Astrocyte of the spinal cord (primary cell): ENCODE data around the gene UBE2H.
"Not testable (repeated sequence)": the region's sequence is repeated elsewhere in the genome, so short reads cannot be mapped to it uniquely, and the experiment has no call there.

ENCODE experiments used
- DNase-seq: peaks from one replicate; pipeline ENCODE4 v3.0.0; 2011; ENCODE audit warnings: low read depth, low spot score
- H3K4me3 ChIP-seq: 2 replicates; pipeline ENCODE4 v1.5.1; 2011; ENCODE audit warnings: low read depth, mild to moderate bottlenecking, low read length, moderate library complexity
- CTCF ChIP-seq: IDR thresholded peaks from 2 replicates; pipeline ENCODE4 v1.5.1; 2012; ENCODE audit warnings: low read depth, mild to moderate bottlenecking, low read length, inconsistent platforms
- in situ Hi-C: cut with HindIII; loops from 2 replicates; pipeline ENCODE4 v1.10.0; 2017; ENCODE audit warnings: low sequenced_read_pairs

The UBE2H gene

GRCh38 chr7:129843978-129844840 lies 108.6 kb downstream of the UBE2H start:
- in situ Hi-C loops: no loop called here
- TF ChIP-seq CTCF: no peak
- no peak overlapping the region for H3K4me3 ChIP-seq
- DNase-seq: no peak

GRCh38 chr7:129843365-129843898 lies 109.3 kb downstream of the UBE2H start:
- no peak overlapping the region for H3K4me3 ChIP-seq
- DNase-seq: peak; percentile 59
- in situ Hi-C loops: no loop called here
- TF ChIP-seq CTCF: no peak

DNA sequence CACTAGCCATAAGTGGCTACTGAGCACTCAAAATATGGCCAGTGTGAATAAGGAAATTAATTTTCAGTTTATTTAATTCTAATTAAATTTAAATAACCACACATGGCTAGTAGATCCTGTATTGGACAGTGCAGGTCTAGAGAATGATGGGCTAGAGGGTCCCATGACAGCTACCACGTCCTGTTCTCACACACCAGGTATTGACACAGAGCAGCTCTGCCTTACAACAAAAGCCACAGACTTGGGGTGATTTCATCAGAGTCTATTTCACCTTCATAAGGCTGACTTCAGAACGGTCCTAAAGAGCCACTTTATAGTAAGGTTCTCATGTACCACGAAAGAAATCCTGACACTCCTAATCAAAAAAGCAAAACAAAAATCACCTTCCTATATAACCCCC lies 111.3 kb downstream of the UBE2H start:
- H3K4me3 ChIP-seq: no peak overlapping the region
- no peak for DNase-seq
- in situ Hi-C loops: no loop called here

DNA sequence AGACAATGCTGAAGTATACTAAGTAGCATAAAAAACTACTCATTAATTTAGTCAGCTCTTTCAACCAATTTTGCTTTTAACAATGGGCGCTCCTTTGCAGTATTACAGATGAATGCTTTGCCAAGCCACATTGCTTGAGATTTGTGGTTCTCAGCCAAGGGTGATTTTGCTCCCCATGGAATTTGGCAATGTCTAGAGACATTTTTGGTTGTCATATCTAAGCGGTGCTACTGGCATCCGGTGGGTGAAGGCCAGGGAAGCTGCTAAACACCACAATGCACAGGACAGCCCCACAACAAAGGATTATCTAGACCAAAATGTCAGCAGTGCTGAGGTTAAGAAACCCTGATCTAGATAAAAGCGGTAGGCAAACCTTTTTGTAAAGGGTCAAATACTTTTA lies 112.0 kb downstream of the UBE2H start:
- peak; percentile 70 for DNase-seq
- TF ChIP-seq CTCF: no peak
- in situ Hi-C loops: no loop called here
- H3K4me3 ChIP-seq: no peak overlapping the region

More for the DNA sequence above, 111.3 kb downstream of the UBE2H start:
- no peak for TF ChIP-seq CTCF

DNA sequence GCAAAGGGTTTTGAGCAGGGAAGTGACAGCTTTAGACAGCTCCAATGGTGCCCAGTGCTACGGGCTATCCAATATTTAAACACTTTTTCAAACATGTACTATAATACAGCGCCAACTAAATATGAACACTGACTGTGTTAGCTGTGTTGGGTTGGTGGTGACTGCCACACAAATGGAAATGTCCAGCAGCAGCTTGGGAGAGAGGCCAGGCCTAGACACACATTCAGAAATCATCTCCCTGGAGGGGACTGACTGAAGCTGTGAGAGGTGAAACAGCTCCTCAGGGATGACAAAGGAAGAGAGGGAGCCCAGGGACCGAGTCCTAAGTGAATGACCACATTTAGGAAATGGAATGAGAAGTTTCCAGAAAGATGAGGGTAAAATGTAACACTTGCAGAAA lies 115.8 kb downstream of the UBE2H start:
- in situ Hi-C loops: no loop called here
- H3K4me3 ChIP-seq: no peak overlapping the region
- TF ChIP-seq CTCF: no peak
- no peak for DNase-seq

GRCh38 chr7:129835569-129835968 lies 117.2 kb downstream of the UBE2H start:
- in situ Hi-C loops: no loop called here
- no peak for TF ChIP-seq CTCF
- H3K4me3 ChIP-seq: no peak overlapping the region
- DNase-seq: no peak

DNA sequence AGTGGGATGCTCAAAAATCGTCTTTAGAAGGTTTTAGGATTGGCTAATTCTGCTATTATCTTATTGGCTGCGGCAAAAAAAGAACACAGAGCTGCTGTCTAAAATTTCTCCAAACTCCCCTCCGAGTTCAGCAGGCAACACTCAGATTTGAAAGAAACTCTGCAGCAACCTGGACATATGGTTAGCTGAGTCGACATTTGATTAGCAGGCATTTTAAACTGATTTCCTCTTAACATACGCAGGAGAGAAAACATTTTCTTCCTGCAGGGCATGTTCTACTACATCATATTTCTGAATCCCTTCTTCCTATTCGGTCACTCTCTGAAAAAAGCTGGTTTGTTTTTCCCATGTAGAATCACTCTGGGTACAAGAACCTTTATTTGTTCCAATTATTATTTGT lies 119.4 kb downstream of the UBE2H start:
- in situ Hi-C loops, H3K4me3 ChIP-seq, DNase-seq: not testable (repeated sequence)
